Daoy (cell line): Measurements from ENCODE around the gene POLR3E. TPM values are rescaled to one million over a fixed set of nuclear protein-coding genes. Genes with fewer than 3 reads are reported as not detected.
"Not testable (repeated sequence)": the region's sequence is repeated elsewhere in the genome, so short reads cannot be mapped to it uniquely, and the experiment has no call there.

ENCODE experiments used
- DNase-seq: peaks from one replicate; pipeline ENCODE4 v3.0.0-alpha.2; 2015; ENCODE audit warnings: low read depth
- total RNA-seq: library from RNA; depleted of rRNA; stranded (reverse); fragments of >200 nt; shearing (Covaris generic); gene quantifications from 2 replicates; pipeline ENCODE4 v1.2.3, GENCODE V29; 2014

Gene POLR3E
- total RNA-seq, 1 experiment from 2014 or later = 34.1 TPM

DNA sequence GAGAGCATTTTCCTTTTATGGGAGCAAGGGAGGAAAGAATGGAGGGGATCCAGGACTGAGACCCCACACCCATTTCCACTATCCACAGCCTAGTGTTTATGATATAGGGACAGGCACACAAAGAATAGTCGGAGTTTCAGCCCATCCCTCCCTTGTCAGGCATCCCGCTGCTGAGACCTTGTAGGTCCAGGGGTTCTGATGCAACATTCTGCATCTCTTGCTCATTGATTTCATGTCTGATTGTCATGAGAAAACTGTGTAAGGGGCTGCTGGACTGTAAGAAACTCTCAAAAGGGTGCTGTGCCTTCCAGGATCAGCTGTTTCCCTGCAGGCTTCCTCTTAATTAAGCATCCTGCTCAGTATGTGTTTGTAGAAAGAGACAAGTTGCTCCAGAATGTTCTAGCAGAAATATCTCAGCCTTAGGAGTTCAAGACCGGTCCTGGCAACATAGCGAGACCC is 5.3 kb upstream of the POLR3E start:
- no peak for DNase-seq

DNA sequence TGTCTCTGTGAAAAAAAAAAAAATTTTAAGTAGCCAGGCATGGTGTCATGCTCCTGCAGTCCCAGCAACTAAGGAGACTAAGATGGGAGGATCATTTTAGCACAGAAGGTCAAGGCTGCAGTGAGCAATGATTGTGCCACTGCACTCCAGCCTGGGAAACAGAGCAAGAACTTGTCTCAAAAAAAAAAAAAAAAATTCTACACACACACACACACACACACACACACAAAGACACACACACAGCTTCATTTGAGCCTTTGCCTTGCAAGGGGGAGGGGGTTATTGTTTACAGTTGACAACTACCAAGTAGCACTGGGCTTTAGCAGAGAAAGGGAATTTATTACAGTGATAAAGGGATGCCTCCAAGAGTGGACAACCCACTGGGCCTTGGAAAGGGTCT is 4.9 kb upstream of the POLR3E start:
- DNase-seq = no peak

DNA sequence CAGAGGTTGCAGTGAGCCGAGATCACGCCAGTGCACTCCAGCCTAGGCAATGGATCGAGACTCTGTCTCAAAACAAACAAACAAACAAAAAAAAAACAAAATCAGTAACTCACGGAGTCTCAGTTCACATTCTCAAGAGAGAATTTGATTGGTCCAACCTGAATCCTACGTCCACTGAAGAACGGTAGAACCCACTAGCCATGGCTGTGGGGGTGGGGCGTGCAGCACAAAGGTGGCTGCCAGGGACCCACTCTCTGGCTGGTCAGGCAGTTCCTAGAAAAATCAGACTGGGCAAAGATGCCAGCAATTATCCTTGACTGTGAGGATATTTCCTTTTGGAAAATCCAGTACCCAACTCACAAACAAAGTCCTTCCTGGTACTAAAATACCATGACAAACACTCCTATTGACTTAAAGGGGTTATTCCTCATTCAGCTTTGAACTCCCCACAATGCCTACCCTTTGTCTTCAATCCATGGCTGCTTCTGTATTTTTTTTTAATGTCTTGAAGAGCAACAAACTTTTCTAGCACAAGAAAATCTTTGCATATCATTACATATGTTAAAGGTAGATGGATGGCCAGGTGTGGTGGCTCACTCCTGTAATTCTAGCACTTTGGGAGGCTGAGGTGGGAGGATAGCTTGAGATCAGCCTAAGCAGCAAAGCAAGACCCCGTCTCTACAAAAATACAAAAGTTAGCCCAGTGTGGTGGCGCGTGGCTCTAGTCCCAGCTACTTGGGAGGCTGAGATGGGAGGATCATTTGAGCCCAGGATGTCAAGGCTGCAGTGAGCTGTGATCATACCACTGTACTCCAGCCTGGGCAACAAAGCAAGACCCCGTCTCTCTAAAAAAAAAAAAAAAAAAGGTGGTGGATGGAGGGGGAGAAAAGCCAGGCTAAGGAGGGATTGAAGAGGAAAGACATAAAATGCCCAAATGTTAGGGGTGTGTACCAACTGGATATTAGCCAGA is 3.8 kb upstream of the POLR3E start:
- DNase-seq = no peak

DNA sequence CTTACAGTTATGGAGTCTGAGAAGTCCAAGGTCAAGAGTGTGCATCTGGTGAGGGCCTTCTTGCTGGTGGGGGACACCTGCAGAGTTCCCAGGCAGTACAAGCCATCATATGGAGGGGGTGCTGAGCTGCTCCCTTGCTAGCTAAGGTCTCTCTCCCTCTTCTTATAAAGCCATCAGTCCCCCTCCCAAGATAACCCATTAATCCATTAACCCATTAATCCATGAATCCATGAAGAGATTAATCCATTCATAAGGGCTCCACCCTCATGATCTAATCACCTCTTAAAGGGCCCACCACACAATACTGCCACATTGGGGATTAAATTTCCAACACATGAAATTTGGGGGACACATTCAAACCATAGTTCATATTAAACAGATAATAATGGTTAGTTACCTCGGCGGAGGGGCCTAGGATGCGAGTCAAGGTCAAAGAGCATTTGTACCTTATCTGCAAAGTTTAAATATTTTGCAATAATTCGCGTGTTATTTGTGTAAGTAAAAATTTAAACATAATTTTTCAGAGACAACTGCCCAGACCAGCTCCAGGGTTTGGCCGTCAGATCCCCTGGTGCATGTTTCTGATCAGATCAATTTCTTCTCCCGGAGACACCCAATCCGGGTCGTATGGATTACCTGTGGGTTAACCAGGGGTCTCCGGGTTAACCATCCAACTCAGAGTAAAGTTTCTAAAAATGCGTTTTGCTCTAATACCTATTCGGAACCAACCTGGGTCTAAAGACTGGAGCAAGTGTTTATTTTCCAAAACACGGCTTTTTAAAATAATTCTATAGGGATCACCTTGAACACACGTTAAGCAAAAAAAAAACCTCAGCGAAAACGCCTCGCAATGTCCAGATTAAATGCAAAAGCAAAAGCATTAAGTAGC is 740 bp upstream of the POLR3E start:
- no peak for DNase-seq

DNA sequence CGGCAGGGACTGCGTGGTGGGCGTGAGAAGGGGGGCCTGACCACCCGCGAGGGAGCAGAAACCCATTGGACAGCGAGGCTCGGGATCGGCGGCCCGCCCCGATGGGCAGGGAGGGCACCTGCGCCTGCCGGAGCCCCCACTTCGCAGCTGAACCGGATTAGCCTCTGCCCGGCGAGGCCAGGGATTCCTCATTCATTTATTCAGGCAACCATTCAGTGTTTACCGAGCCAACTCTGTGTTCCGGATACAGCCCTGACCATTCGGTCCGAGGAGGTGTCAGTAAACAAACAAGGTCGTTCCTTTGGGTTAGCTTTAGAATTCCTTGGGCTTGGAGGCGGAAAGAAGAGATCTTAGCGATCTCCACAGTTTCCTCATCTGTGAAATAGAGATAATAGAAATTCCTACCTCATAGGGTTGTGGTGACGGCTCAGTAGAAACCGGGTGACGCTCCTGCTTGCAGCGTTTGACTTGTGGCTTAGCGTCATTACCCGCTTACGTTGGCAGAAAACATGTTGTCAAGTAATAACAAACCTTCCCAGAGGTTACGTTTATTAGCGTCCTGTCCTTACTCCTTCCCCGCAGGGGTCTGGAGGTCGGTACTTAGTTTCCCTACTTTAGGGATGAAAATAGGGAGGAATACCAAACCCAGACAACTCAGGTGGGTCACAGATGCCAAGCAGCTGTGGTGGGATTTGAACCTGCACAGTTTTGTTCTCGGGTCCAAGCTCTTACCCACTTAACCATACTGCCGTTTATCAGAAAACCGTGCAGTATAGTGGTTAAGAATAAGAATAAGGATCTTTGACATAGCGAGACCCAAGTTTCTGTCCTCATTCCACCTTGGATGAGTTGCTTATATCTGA is 893 bp downstream of the POLR3E start:
- DNase-seq = peak; percentile 87

DNA sequence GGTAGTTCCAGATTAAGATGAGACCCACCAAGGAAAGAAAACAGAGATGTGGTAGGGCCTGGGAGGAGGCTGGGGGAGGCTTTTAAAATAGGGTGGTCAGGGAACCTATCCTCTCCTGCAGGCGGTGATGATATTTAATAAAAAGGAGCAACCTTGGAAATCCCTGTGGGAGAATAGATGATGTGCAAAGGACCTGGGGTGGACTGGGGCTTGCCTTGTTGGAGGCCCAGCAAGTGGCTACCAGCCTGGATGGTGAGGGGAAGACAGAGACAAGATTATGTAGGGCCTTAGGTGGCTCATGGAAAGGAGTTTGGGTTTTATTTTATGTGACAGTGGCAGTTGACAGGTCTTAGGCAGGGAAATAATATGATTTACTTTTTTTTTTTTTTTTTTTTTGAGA is 1.8 kb downstream of the POLR3E start:
- no peak for DNase-seq

DNA sequence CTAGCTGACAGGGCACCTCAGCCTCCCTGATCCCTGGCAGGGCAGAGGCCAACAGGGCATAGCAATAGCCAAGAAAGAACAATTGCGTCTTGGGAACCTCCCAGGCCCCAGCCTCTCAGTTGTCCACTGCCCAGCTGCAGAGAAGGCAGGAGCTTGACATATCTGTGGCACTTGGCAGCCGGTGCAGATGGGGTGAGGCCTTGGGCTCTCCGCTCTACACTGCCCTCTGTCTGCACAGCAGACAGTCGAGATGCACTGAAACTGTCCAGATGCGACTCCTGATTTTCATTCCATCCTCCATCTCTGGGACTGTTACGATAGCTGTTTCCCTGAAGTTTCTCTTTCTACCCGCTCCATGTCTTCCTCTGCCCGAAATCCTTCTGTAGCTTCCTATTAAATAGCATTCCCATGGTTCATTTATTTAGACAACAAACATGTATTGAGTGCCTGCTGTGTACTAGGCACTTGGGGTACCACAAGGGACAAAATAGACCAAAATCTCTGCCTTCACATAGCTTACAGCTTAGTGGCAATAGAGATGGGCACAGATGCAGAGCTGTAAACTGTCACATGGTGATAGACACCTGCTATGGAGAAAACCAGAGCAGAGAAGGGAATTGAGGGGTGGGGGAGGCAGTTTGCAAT is 3.3 kb downstream of the POLR3E start:
- peak; percentile 38 for DNase-seq

DNA sequence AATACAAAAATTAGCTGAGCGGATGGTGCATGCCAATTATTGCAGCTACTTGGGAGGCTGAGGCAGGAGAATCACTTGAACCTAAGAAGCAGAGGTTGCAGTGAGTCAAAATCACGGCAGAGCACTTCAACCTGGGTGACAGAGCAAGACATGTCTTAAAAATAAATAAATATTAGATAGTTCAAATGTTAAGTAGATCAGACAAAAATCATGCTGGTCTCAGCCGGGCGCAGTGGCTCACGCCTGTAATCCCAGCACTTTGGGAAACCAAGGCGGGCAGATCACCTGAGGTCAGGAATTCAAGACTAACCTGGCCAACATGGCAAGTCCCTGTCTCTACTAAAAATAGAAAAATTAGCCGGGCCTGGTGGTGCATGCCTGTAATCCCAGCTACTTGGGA is 4.2 kb downstream of the POLR3E start:
- DNase-seq = not testable (repeated sequence)

DNA sequence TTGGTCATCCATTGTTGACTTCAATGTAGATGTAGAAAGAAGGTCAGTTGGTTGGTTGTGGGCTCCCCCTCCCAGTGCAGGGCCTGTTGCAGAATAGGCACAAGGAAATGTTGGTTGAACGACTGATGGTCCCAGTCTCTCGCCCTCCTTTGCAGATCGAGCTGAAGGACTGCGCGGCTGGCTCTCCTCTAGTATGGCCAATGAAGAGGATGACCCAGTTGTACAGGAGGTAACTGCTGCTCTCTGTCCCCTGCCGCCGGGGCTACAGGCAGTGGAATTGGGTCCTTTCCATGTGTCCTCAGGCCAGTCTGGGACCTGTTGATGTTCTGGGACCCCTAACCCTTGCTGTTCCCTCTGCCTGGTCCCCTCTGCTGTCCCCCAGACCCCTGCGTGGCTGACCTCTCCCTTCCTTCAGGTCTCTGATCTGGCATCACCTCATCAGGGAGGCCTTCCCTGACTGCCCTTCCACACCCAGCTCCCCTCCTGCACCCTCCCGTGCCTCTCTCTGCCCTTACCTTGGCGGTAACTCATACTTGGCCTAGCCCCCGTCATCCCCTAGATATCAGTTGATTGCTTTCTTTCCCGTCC is 5.7 kb downstream of the POLR3E start:
- DNase-seq = no peak

DNA sequence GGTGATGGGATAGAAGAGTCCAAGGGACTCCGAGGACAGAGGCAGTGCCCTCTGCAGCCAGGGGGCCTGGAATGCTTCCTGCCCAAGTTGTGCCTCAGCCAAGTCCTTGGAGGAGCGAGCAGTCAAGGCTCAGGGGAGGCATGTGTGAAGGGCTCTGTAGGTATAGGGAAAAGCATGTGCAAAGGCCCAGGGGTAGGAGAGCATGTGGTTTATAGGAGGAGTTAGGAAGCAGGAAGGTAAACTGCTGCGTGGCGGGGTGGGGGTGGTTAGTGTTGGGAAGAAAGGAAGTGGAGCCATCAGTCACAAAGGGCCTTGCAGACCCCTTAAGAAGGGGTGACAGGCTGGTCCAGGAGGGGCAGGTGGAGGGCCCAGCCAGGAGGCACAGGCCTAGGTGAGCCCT is 7.2 kb downstream of the POLR3E start:
- no peak for DNase-seq

DNA sequence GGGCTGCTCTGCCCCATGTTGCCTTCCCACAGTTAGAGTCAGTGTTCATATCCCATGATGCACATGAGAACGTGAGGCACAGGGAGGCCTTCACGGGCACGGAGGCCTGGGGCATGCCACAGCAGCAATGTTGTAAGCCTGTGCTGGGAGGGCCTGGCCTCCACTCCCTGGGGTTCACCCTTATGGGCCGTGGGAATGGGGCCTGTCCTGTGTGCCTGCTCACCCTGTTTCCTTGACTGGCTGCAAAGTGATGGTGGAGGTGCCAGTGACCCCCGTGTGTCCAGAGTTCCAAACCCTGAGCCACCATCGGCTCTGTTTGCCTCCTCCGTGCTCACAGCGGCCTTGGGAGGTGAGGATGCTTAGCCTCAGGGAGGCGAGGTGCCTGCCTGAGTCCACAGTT is 9.6 kb downstream of the POLR3E start:
- DNase-seq = no peak

DNA sequence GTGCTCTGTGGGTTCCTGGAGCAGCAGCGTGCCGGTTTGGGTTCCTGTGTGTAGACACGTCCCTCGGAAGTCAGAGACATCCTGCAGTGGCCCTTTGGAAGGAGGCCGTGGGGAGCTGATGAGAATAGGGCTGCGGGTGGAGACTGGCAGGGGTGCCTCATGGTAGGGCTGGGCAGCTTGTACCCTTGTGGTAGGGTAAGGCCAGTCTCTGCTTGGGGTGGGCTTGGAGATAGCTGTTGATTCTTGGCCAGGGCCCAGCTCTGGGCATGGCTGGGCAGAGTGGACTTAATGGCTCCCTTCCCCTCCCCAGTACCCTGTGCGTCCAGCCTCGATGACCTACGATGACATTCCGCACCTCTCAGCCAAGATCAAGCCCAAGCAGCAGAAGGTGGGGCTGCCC is 10.6 kb downstream of the POLR3E start:
- no peak for DNase-seq

DNA sequence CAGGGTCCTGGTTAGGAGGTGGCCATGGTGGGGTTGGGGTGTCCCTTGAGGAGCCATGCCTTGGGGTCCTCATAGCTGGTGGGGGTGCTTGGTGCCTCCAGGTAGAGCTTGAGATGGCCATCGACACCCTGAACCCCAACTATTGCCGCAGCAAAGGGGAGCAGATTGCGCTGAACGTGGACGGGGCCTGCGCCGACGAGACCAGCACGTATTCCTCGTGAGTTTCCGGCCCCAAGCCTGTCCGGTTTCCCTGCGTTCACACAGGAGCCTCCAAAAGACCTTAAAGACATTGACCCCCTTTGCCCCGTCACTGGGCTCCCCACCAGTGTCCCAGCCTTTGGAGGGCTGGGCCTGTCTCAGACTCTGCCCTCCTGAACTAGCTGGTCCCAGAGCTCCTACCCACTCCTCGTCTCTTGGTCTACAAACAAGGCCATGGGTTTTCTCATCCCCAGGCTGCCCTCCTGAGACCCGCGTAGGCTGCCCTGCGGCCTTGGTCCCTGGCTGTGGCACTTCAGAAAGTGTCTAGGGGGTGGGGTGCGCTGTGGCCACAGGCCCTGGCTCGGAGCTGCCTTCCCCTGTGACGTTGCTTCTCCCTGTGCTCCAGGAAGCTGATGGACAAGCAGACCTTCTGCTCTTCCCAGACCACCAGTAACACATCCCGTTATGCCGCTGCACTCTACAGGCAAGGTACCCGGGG is 11.8 kb downstream of the POLR3E start:
- DNase-seq = no peak

DNA sequence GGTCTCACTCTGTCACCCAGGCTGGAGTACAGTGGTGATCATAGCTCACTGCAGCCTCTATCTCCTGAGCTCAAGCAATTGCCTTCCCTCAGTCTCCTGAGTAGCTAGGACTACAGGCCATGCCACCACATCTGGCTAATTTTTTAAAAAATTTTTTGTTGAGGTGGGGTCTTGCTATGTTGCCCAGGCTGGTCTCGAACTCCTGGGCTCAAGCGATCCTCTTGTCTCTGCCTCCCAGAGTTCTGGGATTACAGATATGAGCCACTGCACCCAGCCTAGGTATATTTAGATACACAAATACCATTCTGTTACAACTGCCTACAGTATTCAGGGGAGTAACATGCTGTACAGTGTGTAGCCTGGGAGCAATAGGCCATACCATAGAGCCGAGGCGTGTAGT is 14.3 kb downstream of the POLR3E start:
- no peak for DNase-seq

DNA sequence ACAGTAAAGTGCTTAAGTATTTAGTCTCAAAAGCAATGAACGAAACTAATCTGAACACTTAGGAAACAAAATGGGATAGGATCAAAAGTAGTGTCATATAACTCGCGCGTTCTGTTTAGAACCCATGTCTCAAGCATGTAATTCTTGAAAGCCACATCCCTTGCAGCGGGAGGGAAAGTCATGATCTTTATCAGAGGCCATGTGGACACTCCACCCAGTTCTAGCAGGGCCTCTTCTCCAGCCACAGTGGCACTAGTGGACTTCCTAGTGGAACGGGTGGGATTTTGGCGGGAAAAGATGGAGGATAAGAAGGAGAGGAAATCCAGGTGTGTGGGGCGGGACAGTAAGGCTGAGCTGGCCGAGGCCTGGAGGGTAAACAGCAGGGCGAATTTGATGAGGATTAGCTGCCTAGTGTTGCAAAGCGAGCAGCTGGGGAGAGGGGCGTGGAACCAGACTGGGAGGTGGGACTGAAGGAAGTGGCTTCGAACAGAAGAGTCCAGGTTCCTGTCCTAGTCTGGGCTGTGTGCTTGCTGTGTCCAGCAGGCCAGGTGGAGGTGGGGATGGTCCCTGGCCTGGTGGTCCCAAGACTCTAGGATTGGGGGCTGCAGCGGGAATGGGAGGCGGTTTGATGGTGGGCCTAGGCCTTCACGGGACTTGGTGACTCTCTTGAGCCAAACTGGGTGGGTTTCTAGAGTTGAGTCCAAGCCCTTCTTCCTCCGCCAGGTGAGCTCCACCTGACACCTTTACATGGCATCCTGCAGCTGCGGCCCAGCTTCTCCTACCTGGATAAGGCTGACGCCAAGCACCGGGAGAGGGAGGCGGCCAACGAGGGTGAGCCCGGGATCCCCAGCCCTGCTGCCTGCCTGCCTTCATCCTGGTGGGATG is 15.9 kb downstream of the POLR3E start:
- DNase-seq = no peak

DNA sequence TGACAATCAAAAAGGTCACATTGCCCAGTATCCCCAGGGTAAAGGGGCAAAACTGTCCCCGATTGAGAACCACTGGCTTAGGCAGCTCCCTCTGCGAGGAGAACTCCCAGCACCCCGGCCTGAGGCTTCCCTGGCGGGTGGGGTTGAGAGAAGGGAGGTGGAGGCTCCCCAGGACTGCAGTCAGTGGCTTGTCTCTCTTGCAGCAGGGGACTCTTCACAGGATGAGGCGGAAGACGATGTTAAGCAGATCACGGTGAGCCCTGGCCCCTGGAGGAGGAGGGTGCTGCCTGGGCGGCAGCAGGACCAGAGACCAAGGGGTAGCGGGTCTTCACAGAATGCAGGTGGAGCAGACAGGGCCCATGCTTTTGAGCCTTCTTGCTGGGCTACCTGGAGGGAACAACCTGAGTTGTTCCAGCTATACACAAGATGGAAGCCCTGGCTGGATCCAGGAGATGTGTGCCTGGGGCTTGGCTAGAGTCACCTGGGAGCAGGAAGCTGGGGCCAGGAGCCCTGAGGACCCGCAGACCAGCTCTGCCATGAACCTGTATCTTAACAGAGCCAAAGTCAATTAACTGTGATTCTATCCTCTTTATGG is 16.8 kb downstream of the POLR3E start:
- no peak for DNase-seq

DNA sequence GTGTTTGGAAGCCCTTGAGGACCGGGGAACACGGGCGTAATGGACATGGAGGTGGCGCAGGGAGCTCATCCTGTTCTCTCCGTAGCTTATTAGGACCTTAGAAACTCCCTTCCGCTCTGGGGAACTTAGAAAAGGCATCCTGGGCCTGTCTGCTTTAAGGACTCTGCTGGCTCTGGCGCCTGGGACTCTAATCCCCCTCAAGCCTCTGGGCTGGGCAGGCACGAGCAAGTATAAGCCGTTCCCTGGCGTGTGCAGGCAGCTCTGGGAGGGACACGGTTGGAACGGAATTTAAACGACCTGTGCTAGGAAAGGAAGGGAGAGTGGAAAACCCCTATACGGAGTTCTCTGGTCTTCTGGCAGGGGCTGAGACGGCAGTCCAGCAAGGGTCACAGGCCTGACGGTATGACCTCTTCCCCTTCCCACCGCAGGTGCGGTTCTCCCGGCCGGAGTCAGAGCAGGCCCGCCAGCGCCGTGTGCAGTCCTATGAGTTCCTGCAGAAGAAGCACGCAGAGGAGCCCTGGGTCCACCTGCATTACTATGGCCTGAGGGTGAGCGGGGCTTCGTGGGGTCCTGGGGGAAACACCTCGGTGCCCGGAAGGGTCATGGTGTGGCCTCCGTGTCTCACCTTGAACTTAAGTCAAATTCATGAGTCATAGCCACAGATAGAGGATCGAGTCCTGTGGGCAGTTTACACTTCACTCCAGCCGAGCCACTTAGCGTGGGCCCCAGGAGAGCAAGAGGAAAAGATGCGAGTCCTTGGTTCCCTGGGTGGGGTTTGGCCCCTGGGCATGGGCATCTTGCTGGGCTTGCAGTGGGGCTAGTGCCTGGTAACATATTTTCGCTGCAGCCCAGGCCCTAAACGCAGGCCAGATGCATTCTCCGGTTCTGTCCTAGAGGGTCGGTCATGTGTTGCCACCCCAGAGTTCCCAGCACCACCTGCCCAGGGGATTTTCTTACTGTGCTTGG is 17.7 kb downstream of the POLR3E start:
- no peak for DNase-seq
